ENCODE measurements around the gene IL1RAPL2. TPM values are rescaled to one million over a fixed set of nuclear protein-coding genes. Genes with fewer than 3 reads are reported as not detected.

The IL1RAPL2 gene
- total and polyA plus RNA-seq, 2 of the 4 experiments (the other 2 are of a cell fraction): 0.03 TPM; not detected in 1

- TF ChIP-seq MAFK (IDR thresholded peaks at IDR 0.05; ENCODE audit: low read depth, low read length) (no peak), RAD21 (IDR thresholded peaks at IDR 0.05; ENCODE audit: low read length) (no peak), USF2 (IDR thresholded peaks at IDR 0.05; ENCODE audit: low read depth, low read length) (no peak), RCOR1 (IDR thresholded peaks at IDR 0.05; ENCODE audit: insufficient replicate concordance, low read length) (no peak), ELK1 (IDR thresholded peaks at IDR 0.05; ENCODE audit: borderline replicate concordance, low read depth, low read length) (no peak), BHLHE40 (IDR thresholded peaks at IDR 0.05; ENCODE audit: low read depth, low read length) (no peak), POLR2A (IDR thresholded peaks at IDR 0.05; ENCODE audit: low read depth, low read length) (no peak)
- Histone ChIP-seq H3K4ac (ENCODE audit: low read depth, low read length) (no peak overlapping the region), H3K27me3 (ENCODE audit: control insufficient read depth, insufficient read depth, low read length) (no peaks in the 10 kb centered on the region; the same call in 1 of the 2 replicates), H3K23ac (ENCODE audit: low read depth, low read length) (no peak overlapping the region), H3K56ac (ENCODE audit: extremely low read depth, insufficient read depth, low read length) (no peak overlapping the region), H3K79me1 (ENCODE audit: low read depth in 1 of 2, low read length in 2 of 2) (no peaks in the 10 kb centered on the region), H3K4me3 (ENCODE audit: insufficient read depth, low read depth, low read length) (no peak overlapping the region), H2BK5ac (ENCODE audit: low read depth, low read length, poor library complexity, severe bottlenecking) (no peak overlapping the region), H2AFZ (replicated peaks; ENCODE audit: low read length, poor library complexity) (no peak overlapping the region), H3K9me1 (ENCODE audit: insufficient read depth, low read length) (no peaks in the 10 kb centered on the region), H4K5ac (ENCODE audit: low read depth, low read length) (no peak overlapping the region), H3K4me2 (ENCODE audit: low read depth, low read length) (no peak overlapping the region), H4K8ac (ENCODE audit: low read depth in 2 of 2, low read length in 2 of 2) (no peak overlapping the region), H2BK20ac (ENCODE audit: low read depth, low read length) (no peak overlapping the region), H4K20me1 (ENCODE audit: insufficient read depth, low read length) (no peaks in the 10 kb centered on the region), H3K36me3 (ENCODE audit: control insufficient read depth, insufficient read depth, low read length) (no peaks in the 10 kb centered on the region), H3K9me3 (ENCODE audit: control insufficient read depth, insufficient read depth, low read length) (no peaks in the 10 kb centered on the region), H2BK120ac (ENCODE audit: low read depth, low read length) (no peak overlapping the region), H4K91ac (ENCODE audit: insufficient read depth, low read depth, low read length) (no peak overlapping the region), H3K4me1 (ENCODE audit: control insufficient read depth, insufficient read depth, low read length) (no peaks in the 10 kb centered on the region), H3K27ac (ENCODE audit: insufficient read depth, low read length) (no peak overlapping the region), H2AK5ac (ENCODE audit: low read depth, low read length) (no peak overlapping the region), H2BK15ac (ENCODE audit: low read depth, low read length) (no peak overlapping the region), H3K9ac (ENCODE audit: low read depth, low read length) (no peak overlapping the region), H2AK9ac (replicated peaks; ENCODE audit: low read depth, low read length, poor library complexity) (no peak overlapping the region), H3K18ac (ENCODE audit: low read depth, low read length) (no peak overlapping the region), H3K14ac (replicated peaks; ENCODE audit: low read depth, low read length) (no peak overlapping the region)
- no TSS peak for BruUV-seq (replicated peaks)
- intact Hi-C loops (cut with micrococcal nuclease): no loop called here
- DNase-seq (no peak), ATAC-seq (ENCODE audit: low read depth) (no peak)
- ChIA-PET POLR2A (ENCODE audit: unreplicated experiment) (no interaction called here), CTCF (no interaction called here)
- dilution Hi-C loops (cut with HindIII; ENCODE audit: low sequenced_read_pairs, unreplicated experiment): no loop called here
- in situ Hi-C loops (cut with MboI; ENCODE audit: low sequenced_read_pairs): no loop called here
Measured at GRCh38 chrX:105567082-105567481, 1001.1 kb downstream of the IL1RAPL2 start.
